A673 (cell line): ENCODE measurements around the gene SFXN2.

Experiments used
- CTCF ChIP-seq: fragments of 300-800, 200-600 bp; sonication (generic); conservative IDR thresholded peaks from 2 replicates; pipeline ENCODE4 v1.5.1; 2017; ENCODE audit warnings: low read depth, mild to moderate bottlenecking, antibody characterized with exemption, low read length, moderate library complexity, mixed read lengths
- EZH2 ChIP-seq: fragments of 200-600 bp; sonication (generic); IDR thresholded peaks from 2 replicates; pipeline ENCODE4 v1.6.1; 2017; ENCODE audit warnings: borderline replicate concordance, low read depth, mild to moderate bottlenecking, mixed read lengths, antibody characterized with exemption, low read length; ENCODE audit not compliant: poor library complexity, severe bottlenecking

- TF ChIP-seq CTCF: no peak
- TF ChIP-seq EZH2: no peak
Measured at GRCh38 chr10:102738692-102739121, 24.3 kb downstream of the SFXN2 start.
